ENCODE results near the gene CCNO. TPM values are rescaled to one million over a fixed set of nuclear protein-coding genes. Genes with fewer than 3 reads are reported as not detected.

CCNO gene
- total RNA-seq, 2 donors from 2014 or later, result 0.24 to 0.42 TPM

GRCh38 chr5:55226027-55226933, 7.1 kb downstream of the CCNO start:
- intact Hi-C loops (cut with DNase I), result no loop called here
- DNase-seq (ENCODE audit: low spot score), result no peak

DNA sequence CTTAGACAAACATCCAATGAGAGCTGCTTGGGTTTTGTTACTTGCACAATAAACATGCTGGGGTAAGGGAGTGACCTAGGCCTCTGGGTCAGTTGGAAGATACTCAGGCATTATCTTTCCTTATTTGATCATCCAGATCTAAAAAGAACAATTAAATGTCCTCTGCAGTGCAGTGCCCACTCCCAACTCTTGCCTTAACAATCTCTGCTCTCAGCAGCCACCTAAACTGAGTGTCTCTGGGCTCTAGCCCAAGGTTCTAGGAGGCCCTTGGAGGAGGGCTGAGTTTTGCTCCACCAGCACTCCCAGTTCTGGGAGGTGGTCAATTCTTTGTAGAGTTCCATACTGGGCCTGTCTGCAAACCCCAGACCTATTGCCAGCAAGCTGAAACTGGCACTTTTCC, 8.1 kb downstream of the CCNO start:
- no peak for DNase-seq (ENCODE audit: low spot score)
- intact Hi-C loops (cut with DNase I), result no loop called here

DNA sequence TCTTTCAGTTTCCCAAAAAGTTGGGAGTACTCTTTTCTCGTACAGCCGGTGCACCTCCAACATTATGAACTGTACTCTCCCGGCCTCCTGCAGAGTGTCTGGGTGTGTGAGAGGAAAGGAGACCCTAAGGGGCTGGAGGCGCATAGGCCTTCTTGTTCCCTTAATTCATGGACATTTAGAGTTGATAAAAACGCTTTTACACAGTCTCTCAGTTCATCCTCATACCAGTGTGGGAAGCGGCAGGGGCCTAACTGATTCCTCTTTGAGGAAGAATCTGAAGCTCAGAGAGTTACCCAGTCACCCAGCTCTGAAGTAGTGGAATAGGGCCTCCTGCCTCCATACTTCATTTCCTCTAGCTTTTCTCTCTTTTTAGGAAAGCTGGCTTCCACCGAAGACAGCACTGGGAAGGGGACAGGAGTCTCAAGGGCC, 9.6 kb downstream of the CCNO start:
- DNase-seq (ENCODE audit: low spot score), result no peak
- intact Hi-C loops (cut with DNase I), result no loop called here

DNA sequence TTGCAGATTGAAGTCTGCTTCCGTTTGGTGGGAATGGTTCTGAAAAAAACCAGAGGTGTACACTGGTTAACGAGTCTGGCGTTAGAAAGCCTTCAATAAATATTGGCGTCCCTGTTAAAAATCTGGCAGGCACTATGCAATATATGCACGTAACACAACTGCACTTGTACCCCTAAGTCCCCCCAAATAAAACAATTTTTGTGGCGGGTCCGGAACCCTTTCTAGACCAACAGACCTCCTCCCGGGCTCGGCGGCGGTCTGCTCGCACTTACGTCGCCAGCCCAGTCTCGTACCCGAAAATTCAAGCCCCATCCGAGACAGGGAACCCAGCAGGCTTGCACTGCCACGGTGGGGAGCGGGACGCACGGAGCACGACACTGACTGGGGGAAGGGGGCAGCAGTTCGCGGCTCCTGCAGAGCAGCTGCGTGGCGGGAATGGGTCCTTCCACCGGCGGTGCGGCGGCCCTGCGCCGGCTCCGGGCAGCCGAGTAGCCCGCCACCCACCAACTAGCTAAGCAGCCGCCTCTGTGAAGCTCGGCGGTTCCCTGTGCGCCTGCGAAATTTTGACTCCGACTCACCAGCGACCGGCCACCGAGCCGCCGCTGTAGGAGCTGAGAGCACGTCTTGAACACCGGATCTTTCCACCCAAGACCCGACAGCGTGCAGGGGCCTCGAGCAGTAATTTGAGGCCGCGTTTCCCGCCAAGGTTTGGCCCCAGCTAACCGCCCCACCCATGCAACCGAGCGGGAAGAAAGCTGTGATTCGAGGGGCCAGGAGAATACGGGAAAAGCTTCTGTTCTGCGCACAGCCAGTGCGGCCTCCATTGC, 10.2 kb downstream of the CCNO start:
- intact Hi-C loops (cut with DNase I), result no loop called here
- DNase-seq (ENCODE audit: low spot score), result no peak

- no peak for DNase-seq (ENCODE audit: low spot score)
- intact Hi-C loops (cut with DNase I), result no loop called here
Observed at GRCh38 chr5:55222092-55222984, 11.1 kb downstream of the CCNO start.

DNA sequence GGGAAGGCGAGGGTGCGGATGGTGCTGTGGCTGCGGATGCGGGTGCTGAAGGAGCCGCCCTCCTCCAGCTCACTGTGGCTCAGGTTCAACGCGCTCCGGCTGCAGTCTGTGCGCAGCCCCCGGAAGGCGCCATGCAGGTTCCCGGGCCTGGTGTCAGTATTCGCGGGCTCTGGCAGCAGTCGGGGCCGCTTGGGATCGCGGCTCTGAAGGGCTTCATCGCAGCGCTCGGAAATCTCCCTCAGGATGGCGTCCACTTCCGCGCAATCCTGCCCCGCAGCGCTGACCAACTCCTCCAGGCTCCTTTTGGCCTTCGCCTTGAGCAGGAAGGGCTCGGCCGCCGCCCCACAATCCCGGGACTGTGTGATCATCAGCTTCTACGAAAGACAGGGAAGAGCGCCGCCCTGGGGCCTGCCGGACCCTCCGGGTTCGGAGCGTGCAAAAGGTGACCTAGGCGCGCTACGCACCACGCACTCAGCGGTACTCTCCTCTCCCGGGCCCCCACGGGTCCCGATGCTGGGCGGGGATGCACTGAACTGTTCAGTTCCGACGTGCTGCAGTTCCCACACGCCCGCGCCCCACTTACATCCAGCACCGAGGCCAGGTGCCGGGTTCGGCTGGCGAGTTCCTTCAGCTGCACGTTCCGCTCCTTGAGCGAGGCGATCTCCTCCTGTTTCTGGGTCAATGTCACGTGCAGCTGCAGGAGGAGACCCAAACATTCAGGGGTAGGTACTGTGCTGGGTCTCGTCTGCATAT, 12.8 kb downstream of the CCNO start:
- DNase-seq (ENCODE audit: low spot score), result no peak
- intact Hi-C loops (cut with DNase I), result no loop called here

DNA sequence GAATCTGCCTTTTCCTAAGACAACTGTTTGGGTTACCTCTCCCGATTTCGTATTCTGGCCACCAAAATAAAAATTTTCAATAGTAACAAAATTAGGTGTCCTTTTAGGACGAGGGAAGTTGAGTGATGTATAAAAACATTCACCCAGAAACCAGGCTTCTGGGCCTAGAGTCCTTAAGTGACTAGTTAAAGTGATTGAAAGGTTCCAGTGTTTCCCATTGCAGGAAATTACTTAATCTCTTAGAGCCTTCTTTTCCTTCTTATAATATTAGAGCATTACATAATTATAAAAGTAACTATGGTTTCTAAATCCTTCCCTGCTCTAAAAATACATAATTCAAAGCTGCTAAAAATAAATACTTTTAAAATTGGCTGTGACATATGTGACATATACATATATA, 13.6 kb downstream of the CCNO start:
- intact Hi-C loops (cut with DNase I), result no loop called here
- DNase-seq (ENCODE audit: low spot score), result no peak

DNA sequence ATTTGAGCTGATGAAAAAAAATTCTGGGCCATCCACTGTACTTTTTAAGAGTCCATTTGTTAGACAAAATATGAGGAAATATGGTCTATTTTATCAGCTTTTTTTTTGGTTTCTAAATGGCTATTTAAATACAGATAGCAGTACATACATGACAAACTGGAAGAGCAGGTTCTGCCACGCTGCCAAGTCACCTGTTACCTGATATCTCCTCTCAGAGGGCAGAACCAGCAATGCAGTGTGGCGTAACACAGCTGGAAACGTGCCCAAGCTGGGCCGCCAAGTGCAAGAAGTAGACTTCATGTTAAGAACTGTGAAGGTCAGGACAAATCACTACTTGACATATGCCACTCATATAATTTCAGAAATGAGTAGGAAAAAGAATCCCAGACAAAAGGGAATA, 14.4 kb downstream of the CCNO start:
- DNase-seq (ENCODE audit: low spot score), result no peak
- intact Hi-C loops (cut with DNase I), result no loop called here

- DNase-seq (ENCODE audit: low spot score), result no peak
- intact Hi-C loops (cut with DNase I), result no loop called here
Observed at GRCh38 chr5:55211184-55211874, 22.1 kb downstream of the CCNO start.

- intact Hi-C loops (cut with DNase I), result no loop called here
- DNase-seq (ENCODE audit: low spot score), result no peak
Observed at GRCh38 chr5:55205001-55205400, 28.4 kb downstream of the CCNO start.

DNA sequence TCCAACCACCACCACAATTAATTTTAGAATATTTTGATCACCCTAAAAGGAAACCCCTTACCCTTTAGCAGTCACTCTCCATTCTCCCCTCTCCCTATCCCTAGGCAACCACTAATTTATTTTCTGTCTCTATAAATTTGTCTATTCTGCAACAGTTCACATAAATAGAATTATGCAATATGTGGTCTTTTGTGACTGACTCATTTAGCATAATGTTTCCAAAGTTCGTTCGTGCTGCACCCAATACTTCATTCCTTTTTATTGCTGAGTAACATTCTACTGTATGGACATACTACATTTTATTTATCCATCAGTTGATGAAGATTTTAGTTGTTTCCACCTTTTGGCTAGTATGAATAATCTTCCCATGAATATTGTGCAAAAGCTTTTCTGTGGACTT, 42.2 kb downstream of the CCNO start:
- intact Hi-C loops (cut with DNase I), result no loop called here

GRCh38 chr5:55188656-55189540, 44.5 kb downstream of the CCNO start:
- DNase-seq (ENCODE audit: low spot score), result no peak
- intact Hi-C loops (cut with DNase I), result no loop called here

More for the DNA sequence above, 42.2 kb downstream of the CCNO start:
- no peak for DNase-seq (ENCODE audit: low spot score)

DNA sequence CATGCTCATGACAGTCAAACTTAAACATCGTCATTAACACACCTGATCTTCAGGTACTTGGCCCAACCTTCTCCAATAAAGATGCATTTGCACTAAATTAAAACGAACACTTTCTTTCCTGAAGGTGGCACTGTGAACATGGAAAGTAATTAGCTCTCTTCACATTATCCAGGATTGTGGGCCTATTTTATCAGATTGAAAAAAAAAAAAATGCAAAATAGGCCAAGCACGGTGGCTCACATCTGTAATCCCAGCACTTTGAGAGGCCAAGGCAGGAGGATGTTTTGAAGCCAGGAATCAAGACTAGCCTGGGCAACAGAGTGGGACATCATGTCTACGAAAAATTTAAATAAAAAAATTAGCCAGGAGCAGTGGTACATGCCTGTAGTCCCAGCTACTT, 46.0 kb downstream of the CCNO start:
- intact Hi-C loops (cut with DNase I), result no loop called here
- DNase-seq (ENCODE audit: low spot score), result no peak

Data from posterior vena cava (tissue), 2 donors.